CD4-positive, alpha-beta T cell treated with Interferon alpha-2 for 1 hour (primary cell): ENCODE data around the gene MCM8.

Experiments
- DNase-seq, 2 donors: peaks; one replicate each; pipeline ENCODE4 v3.0.0-alpha.2; 2020 to 2022

Gene MCM8

DNA sequence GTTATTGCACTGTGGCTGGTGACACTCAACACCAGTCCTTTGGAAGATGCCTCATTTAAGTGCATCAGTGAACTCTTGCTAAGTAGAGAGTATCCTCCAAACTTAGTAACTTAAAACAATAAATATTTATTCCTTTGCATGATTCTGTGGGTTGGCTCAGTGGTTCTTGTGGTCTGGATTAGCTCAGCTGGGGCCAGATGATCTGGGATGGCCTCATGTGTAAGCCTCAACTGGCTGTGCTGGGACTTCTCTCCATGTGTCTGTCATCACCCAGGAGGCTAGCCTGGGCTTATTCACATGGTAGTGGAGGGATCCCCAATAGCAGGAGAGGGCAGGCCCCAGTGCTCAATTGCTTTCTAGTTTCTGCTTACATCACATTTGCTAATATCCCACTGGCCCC lies 95.1 kb downstream of the MCM8 start:
- DNase-seq = no peak

DNA sequence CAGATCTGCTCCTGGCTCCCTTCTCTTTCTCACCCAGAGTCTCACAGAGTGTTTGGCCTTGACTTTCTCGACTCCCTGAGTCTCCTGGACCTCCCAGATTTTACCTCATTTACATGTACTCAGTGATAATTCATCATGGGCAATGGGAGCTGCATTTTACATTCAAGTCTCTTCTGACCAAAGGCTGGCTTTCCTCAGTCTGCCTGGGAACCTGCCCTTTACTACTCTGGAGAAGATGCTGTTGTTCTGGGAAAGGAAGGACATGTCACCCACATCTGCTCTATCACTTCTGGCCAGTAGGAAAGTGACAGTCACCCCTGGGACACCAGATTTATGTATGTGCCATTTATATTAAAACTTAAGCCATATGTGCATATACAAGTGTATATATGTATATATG lies 96.0 kb downstream of the MCM8 start:
- DNase-seq = no peak

DNA sequence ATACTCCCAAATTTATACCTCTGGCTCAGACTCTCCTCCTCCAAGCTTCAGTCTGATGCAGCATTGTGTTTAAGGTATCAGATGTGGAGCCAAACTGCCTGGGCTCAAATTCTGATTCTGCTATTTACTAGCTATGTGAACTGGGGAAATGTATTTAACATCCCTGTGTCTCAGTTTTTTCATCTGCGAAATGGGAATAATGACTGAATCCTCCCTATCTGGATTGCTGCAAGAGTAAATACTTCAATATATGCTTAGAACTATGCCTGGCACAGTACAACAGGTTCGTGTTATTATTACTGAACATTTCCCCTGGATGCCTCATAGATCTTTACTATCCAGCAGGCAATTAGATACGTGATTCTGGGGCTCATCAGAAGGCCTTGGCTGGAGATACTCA lies 97.9 kb downstream of the MCM8 start:
- no peak for DNase-seq
